ENCODE data around the gene BRI3.
A peak's percentile ranks its signal among the peaks of the same experiment; 100 is the strongest.

The BRI3 gene

GRCh38 chr7:98289333-98289875 lies 7.9 kb downstream of the BRI3 start:
- DNase-seq (ENCODE audit: low spot score in 2 of 2) = no peak
- Mint-ChIP-seq H3K9me3 (no peaks in the 10 kb centered on the region), H3K36me3 (peaks cover 31% of the 10 kb centered on the region), H3K27ac (no peak overlapping the region), H3K4me1 (peaks cover 7% of the 10 kb centered on the region), H3K4me3 (no peak overlapping the region)
- no peak for ATAC-seq

- peaks cover 27% of the 10 kb centered on the region for H3K36me3 Mint-ChIP-seq
- ATAC-seq = no peak
- DNase-seq (ENCODE audit: low spot score in 2 of 2) = no peak
- no peak overlapping the region for H3K4me3 Mint-ChIP-seq
- H3K4me1 Mint-ChIP-seq = no peaks in the 10 kb centered on the region
- no peaks in the 10 kb centered on the region for H3K9me3 Mint-ChIP-seq
- no peak overlapping the region for H3K27ac Mint-ChIP-seq
These were observed 10.2 kb downstream of the BRI3 start for GRCh38 chr7:98291717-98292116.

GRCh38 chr7:98293265-98293664 lies 11.8 kb downstream of the BRI3 start:
- DNase-seq (ENCODE audit: low spot score in 2 of 2) = no peak
- no peak overlapping the region for H3K4me3 Mint-ChIP-seq
- no peaks in the 10 kb centered on the region for H3K9me3 Mint-ChIP-seq
- peaks cover 27% of the 10 kb centered on the region for H3K36me3 Mint-ChIP-seq
- no peaks in the 10 kb centered on the region for H3K4me1 Mint-ChIP-seq
- ATAC-seq = no peak
- H3K27ac Mint-ChIP-seq = no peak overlapping the region

- H3K36me3 Mint-ChIP-seq = peaks cover 23% of the 10 kb centered on the region
- H3K4me1 Mint-ChIP-seq = no peaks in the 10 kb centered on the region
- H3K27ac Mint-ChIP-seq = no peak overlapping the region
- no peaks in the 10 kb centered on the region for H3K9me3 Mint-ChIP-seq
- ATAC-seq (no peak), DNase-seq (ENCODE audit: low spot score in 2 of 2) (no peak)
- H3K4me3 Mint-ChIP-seq = no peak overlapping the region
These were observed 12.3 kb downstream of the BRI3 start for GRCh38 chr7:98293746-98294145.

GRCh38 chr7:98294326-98294725 lies 12.8 kb downstream of the BRI3 start:
- Mint-ChIP-seq H3K4me1 (no peaks in the 10 kb centered on the region), H3K9me3 (no peaks in the 10 kb centered on the region), H3K4me3 (no peak overlapping the region), H3K36me3 (peaks cover 21% of the 10 kb centered on the region), H3K27ac (no peak overlapping the region)
- DNase-seq (ENCODE audit: low spot score in 2 of 2) = no peak
- ATAC-seq = no peak

- no peak overlapping the region for H3K27ac Mint-ChIP-seq
- peak in 1 of 2 donors; percentile 60 for DNase-seq (ENCODE audit: low spot score in 2 of 2)
- peaks cover 21% of the 10 kb centered on the region for H3K36me3 Mint-ChIP-seq
- peak; percentile 66 for ATAC-seq
- no peak overlapping the region for H3K4me3 Mint-ChIP-seq
- no peaks in the 10 kb centered on the region for H3K9me3 Mint-ChIP-seq
- H3K4me1 Mint-ChIP-seq = no peaks in the 10 kb centered on the region
These were observed 13.4 kb downstream of the BRI3 start for GRCh38 chr7:98294798-98295382.

- H3K36me3 Mint-ChIP-seq = peaks cover 21% of the 10 kb centered on the region
- no peaks in the 10 kb centered on the region for H3K4me1 Mint-ChIP-seq
- ATAC-seq (no peak), DNase-seq (ENCODE audit: low spot score in 2 of 2) (no peak)
- no peaks in the 10 kb centered on the region for H3K9me3 Mint-ChIP-seq
- H3K27ac Mint-ChIP-seq = no peak overlapping the region
- no peak overlapping the region for H3K4me3 Mint-ChIP-seq
These were observed 14.1 kb downstream of the BRI3 start for GRCh38 chr7:98295467-98296192.

- peaks cover 21% of the 10 kb centered on the region for H3K36me3 Mint-ChIP-seq
- H3K27ac Mint-ChIP-seq = no peak overlapping the region
- DNase-seq (ENCODE audit: low spot score in 2 of 2) (no peak), ATAC-seq (no peak)
- H3K4me3 Mint-ChIP-seq = no peak overlapping the region
- no peaks in the 10 kb centered on the region for H3K9me3 Mint-ChIP-seq
- no peaks in the 10 kb centered on the region for H3K4me1 Mint-ChIP-seq
These were observed 15.3 kb downstream of the BRI3 start for GRCh38 chr7:98296833-98297232.

GRCh38 chr7:98297626-98298286 lies 16.3 kb downstream of the BRI3 start:
- H3K4me1 Mint-ChIP-seq = no peaks in the 10 kb centered on the region

GRCh38 chr7:98300595-98301372 lies 19.3 kb downstream of the BRI3 start:
- Mint-ChIP-seq H3K27ac (no peak overlapping the region), H3K36me3 (no peaks in the 10 kb centered on the region), H3K9me3 (no peaks in the 10 kb centered on the region), H3K4me1 (no peaks in the 10 kb centered on the region), H3K4me3 (no peak overlapping the region)
- ATAC-seq (no peak), DNase-seq (ENCODE audit: low spot score in 2 of 2) (no peak)

More at GRCh38 chr7:98297626-98298286, 16.3 kb downstream of the BRI3 start:
- ATAC-seq = no peak
- H3K27ac Mint-ChIP-seq = no peak overlapping the region
- DNase-seq (ENCODE audit: low spot score in 2 of 2) = no peak
- no peaks in the 10 kb centered on the region for H3K9me3 Mint-ChIP-seq
- H3K36me3 Mint-ChIP-seq = peaks cover 13% of the 10 kb centered on the region
- H3K4me3 Mint-ChIP-seq = no peak overlapping the region

- no peaks in the 10 kb centered on the region for H3K36me3 Mint-ChIP-seq
- H3K27ac Mint-ChIP-seq = no peak overlapping the region
- no peak overlapping the region for H3K4me3 Mint-ChIP-seq
- no peak for ATAC-seq
- DNase-seq (ENCODE audit: low spot score in 2 of 2) = no peak
- no peaks in the 10 kb centered on the region for H3K4me1 Mint-ChIP-seq
- no peaks in the 10 kb centered on the region for H3K9me3 Mint-ChIP-seq
These were observed 20.4 kb downstream of the BRI3 start for GRCh38 chr7:98301693-98302470.

- H3K4me3 Mint-ChIP-seq = no peak overlapping the region
- H3K9me3 Mint-ChIP-seq = no peaks in the 10 kb centered on the region
- H3K36me3 Mint-ChIP-seq = no peaks in the 10 kb centered on the region
- H3K27ac Mint-ChIP-seq = no peak overlapping the region
- DNase-seq (ENCODE audit: low spot score in 2 of 2) (no peak), ATAC-seq (no peak)
- H3K4me1 Mint-ChIP-seq = no peaks in the 10 kb centered on the region
These were observed 21.8 kb downstream of the BRI3 start for GRCh38 chr7:98303176-98303865.

GRCh38 chr7:98303906-98304305 lies 22.4 kb downstream of the BRI3 start:
- Mint-ChIP-seq H3K9me3 (no peaks in the 10 kb centered on the region), H3K36me3 (no peaks in the 10 kb centered on the region), H3K27ac (no peak overlapping the region), H3K4me1 (no peaks in the 10 kb centered on the region), H3K4me3 (no peak overlapping the region)
- DNase-seq (ENCODE audit: low spot score in 2 of 2) = no peak
- ATAC-seq = no peak

- Mint-ChIP-seq H3K4me1 (no peaks in the 10 kb centered on the region), H3K36me3 (no peaks in the 10 kb centered on the region), H3K27ac (no peak overlapping the region), H3K9me3 (no peaks in the 10 kb centered on the region), H3K4me3 (no peak overlapping the region)
- ATAC-seq (no peak), DNase-seq (ENCODE audit: low spot score in 2 of 2) (no peak)
These were observed 24.6 kb downstream of the BRI3 start for GRCh38 chr7:98305951-98306535.
